ENCODE measurements around the gene RNF220. TPM values are rescaled to one million over a fixed set of nuclear protein-coding genes. Genes with fewer than 3 reads are reported as not detected.

The RNF220 gene
- total and polyA plus RNA-seq, 2 of the 4 experiments (the other 2 are of a cell fraction), result 71.8 to 77.1 TPM

DNA sequence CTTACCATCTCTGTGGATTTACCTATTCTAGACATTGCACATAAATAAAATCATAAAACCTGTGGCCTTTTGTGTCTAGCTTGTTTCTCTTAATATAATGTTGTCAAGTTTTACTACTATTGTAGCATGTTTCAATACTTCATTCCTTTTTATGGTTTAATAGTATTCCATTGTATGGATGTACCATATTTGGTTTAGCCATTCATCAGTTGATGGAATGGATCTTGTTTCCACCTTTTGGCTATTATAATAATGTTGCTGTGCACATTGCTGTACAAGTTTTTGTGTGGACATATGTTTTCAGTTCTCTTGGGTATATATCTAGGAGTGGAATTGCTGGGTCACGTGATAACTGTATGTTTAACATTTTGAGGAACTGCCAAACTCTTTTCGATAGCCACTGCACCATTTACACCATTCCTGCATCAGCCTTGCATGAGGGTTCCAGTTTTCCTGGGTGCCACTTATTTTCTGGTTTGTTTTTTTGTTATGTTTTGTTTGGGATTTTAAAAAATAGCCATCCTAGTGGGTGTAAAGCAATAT is 66.9 kb downstream of the RNF220 start:
- intact Hi-C loops (cut with micrococcal nuclease), result no loop called here
- Histone ChIP-seq H4K5ac (ENCODE audit: low read depth, low read length) (no peak overlapping the region), H3K4me1 (ENCODE audit: control insufficient read depth, insufficient read depth, low read length) (no peaks in the 10 kb centered on the region), H2BK5ac (ENCODE audit: low read depth, low read length, poor library complexity, severe bottlenecking) (no peak overlapping the region), H2AFZ (replicated peaks; ENCODE audit: low read length, poor library complexity) (no peak overlapping the region), H3K27me3 (ENCODE audit: control insufficient read depth, insufficient read depth, low read length) (peaks cover 8% of the 10 kb centered on the region), H3K79me1 (ENCODE audit: low read depth in 1 of 2, low read length in 2 of 2) (no peaks in the 10 kb centered on the region), H3K4me3 (ENCODE audit: insufficient read depth, low read depth, low read length) (no peak overlapping the region), H3K9me3 (ENCODE audit: control insufficient read depth, insufficient read depth, low read length) (no peaks in the 10 kb centered on the region), H3K23ac (ENCODE audit: low read depth, low read length) (no peak overlapping the region), H2BK20ac (ENCODE audit: low read depth, low read length) (no peak overlapping the region), H3K9me1 (ENCODE audit: insufficient read depth, low read length) (no peaks in the 10 kb centered on the region), H3K4ac (ENCODE audit: low read depth, low read length) (no peak overlapping the region), H3K27ac (ENCODE audit: insufficient read depth, low read length) (no peak overlapping the region), H3K36me3 (ENCODE audit: control insufficient read depth, insufficient read depth, low read length) (no peaks in the 10 kb centered on the region), H4K8ac (ENCODE audit: low read depth in 2 of 2, low read length in 2 of 2) (no peak overlapping the region), H3K14ac (replicated peaks; ENCODE audit: low read depth, low read length) (no peak overlapping the region), H3K56ac (ENCODE audit: extremely low read depth, insufficient read depth, low read length) (no peak overlapping the region), H3K18ac (ENCODE audit: low read depth, low read length) (no peak overlapping the region), H2AK9ac (replicated peaks; ENCODE audit: low read depth, low read length, poor library complexity) (no peak overlapping the region), H3K4me2 (ENCODE audit: low read depth, low read length) (no peak overlapping the region), H4K20me1 (ENCODE audit: insufficient read depth, low read length) (no peaks in the 10 kb centered on the region), H2BK15ac (ENCODE audit: low read depth, low read length) (no peak overlapping the region), H2BK120ac (ENCODE audit: low read depth, low read length) (no peak overlapping the region), H2AK5ac (ENCODE audit: low read depth, low read length) (no peak overlapping the region), H4K91ac (ENCODE audit: insufficient read depth, low read depth, low read length) (no peak overlapping the region), H3K9ac (ENCODE audit: low read depth, low read length) (no peak overlapping the region)
- dilution Hi-C loops (cut with HindIII; ENCODE audit: low sequenced_read_pairs, unreplicated experiment), result no loop called here
- DNase-seq (no peak), ATAC-seq (ENCODE audit: low read depth) (no peak)
- CTCF ChIA-PET, result no interaction called here
- in situ Hi-C loops (cut with MboI; ENCODE audit: low sequenced_read_pairs), result no loop called here
- no TSS peak for BruUV-seq (replicated peaks)
- POLR2A ChIA-PET (ENCODE audit: unreplicated experiment), result no interaction called here
- TF ChIP-seq, protein P1, sequence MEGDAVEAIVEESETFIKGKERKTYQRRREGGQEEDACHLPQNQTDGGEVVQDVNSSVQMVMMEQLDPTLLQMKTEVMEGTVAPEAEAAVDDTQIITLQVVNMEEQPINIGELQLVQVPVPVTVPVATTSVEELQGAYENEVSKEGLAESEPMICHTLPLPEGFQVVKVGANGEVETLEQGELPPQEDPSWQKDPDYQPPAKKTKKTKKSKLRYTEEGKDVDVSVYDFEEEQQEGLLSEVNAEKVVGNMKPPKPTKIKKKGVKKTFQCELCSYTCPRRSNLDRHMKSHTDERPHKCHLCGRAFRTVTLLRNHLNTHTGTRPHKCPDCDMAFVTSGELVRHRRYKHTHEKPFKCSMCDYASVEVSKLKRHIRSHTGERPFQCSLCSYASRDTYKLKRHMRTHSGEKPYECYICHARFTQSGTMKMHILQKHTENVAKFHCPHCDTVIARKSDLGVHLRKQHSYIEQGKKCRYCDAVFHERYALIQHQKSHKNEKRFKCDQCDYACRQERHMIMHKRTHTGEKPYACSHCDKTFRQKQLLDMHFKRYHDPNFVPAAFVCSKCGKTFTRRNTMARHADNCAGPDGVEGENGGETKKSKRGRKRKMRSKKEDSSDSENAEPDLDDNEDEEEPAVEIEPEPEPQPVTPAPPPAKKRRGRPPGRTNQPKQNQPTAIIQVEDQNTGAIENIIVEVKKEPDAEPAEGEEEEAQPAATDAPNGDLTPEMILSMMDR (conservative IDR thresholded peaks at IDR 0.05; ENCODE audit: low read depth, low read length), result no peak
- no peak for TF ChIP-seq RCOR1 (IDR thresholded peaks at IDR 0.05; ENCODE audit: insufficient replicate concordance, low read length)
- TF ChIP-seq ELK1 (IDR thresholded peaks at IDR 0.05; ENCODE audit: borderline replicate concordance, low read depth, low read length), result no peak
- no peak for TF ChIP-seq RFX5 (IDR thresholded peaks at IDR 0.05; ENCODE audit: low read depth, low read length)
- no peak for TF ChIP-seq MAFK (IDR thresholded peaks at IDR 0.05; ENCODE audit: low read depth, low read length)
- no peak for TF ChIP-seq RAD21 (IDR thresholded peaks at IDR 0.05; ENCODE audit: low read length)
- no peak for TF ChIP-seq FOS (IDR thresholded peaks at IDR 0.05; ENCODE audit: low read depth, low read length)
- no peak for TF ChIP-seq MXI1 (IDR thresholded peaks at IDR 0.05; ENCODE audit: borderline replicate concordance, low read depth, low read length)
- TF ChIP-seq, protein P2, sequence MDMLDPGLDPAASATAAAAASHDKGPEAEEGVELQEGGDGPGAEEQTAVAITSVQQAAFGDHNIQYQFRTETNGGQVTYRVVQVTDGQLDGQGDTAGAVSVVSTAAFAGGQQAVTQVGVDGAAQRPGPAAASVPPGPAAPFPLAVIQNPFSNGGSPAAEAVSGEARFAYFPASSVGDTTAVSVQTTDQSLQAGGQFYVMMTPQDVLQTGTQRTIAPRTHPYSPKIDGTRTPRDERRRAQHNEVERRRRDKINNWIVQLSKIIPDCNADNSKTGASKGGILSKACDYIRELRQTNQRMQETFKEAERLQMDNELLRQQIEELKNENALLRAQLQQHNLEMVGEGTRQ (IDR thresholded peaks at IDR 0.05; ENCODE audit: low read depth, low read length), result no peak
- no peak for TF ChIP-seq CEBPB (IDR thresholded peaks at IDR 0.05; ENCODE audit: low read depth, low read length)
- no peak for TF ChIP-seq BHLHE40 (IDR thresholded peaks at IDR 0.05; ENCODE audit: low read depth, low read length)
- TF ChIP-seq SMC3 (IDR thresholded peaks at IDR 0.05; ENCODE audit: low read depth, low read length), result no peak
- TF ChIP-seq MAZ (IDR thresholded peaks at IDR 0.05; ENCODE audit: borderline replicate concordance, low read depth, low read length), result no peak
- TF ChIP-seq CHD1 (IDR thresholded peaks at IDR 0.05; ENCODE audit: low read depth, low read length), result no peak
- TF ChIP-seq POLR2A (IDR thresholded peaks at IDR 0.05; ENCODE audit: low read depth, low read length), result no peak
- no peak for TF ChIP-seq NFE2L2 (IDR thresholded peaks at IDR 0.05; ENCODE audit: low read depth, low read length)
- no CpG with 5 or more reads among the region's 2 CpGs for WGBS, 2 experiments (ENCODE audit: extremely low coverage in 2 of 2, insufficient read length in 1 of 2)
